PFSK-1 (cell line): ENCODE measurements around the gene CHRM4. TPM values are rescaled to one million over a fixed set of nuclear protein-coding genes. Genes with fewer than 3 reads are reported as not detected.

Experiments
- FOXP2 ChIP-seq: optimal IDR thresholded peaks from 2 replicates; pipeline ENCODE3; 2011; ENCODE audit warnings: borderline replicate concordance, control low read depth, inconsistent platforms; ENCODE audit not compliant: insufficient read depth; ENCODE audit errors: extremely low read length, extremely low read depth
- POLR2AphosphoS5 ChIP-seq: IDR thresholded peaks from 2 replicates; pipeline ENCODE4 v1.6.1; 2012; ENCODE audit warnings: low read depth, mild to moderate bottlenecking, control low read depth, low read length, moderate library complexity
- REST ChIP-seq, 2 experiments: IDR thresholded peaks; 2 replicates each; pipeline versions ENCODE4 v1.6.1 to v1.8.0; 2011 to 2012; ENCODE audit warnings: low read depth in 2 of 2, low read length in 2 of 2, control low read depth in 1 of 2, inconsistent platforms in 1 of 2, mild to moderate bottlenecking in 1 of 2, moderate library complexity in 1 of 2; ENCODE audit not compliant: insufficient read depth in 1 of 2
- SIN3A ChIP-seq: IDR thresholded peaks from 2 replicates; pipeline ENCODE4 v1.6.1; 2012; ENCODE audit warnings: mild to moderate bottlenecking, low read length, moderate library complexity, borderline replicate concordance; ENCODE audit not compliant: insufficient read depth
- TAF1 ChIP-seq: IDR thresholded peaks from 2 replicates; pipeline ENCODE4 v1.6.1; 2012; ENCODE audit warnings: low read length, control low read depth, borderline replicate concordance; ENCODE audit not compliant: insufficient read depth
- polyA plus RNA-seq: library from polyadenylated mRNA; unstranded; fragments of >200 nt; gene quantifications from one replicate; pipeline ENCODE4 v1.2.1, GENCODE V29; 2012; ENCODE audit warnings: low read depth, missing spikeins; ENCODE audit not compliant: insufficient read length

Gene CHRM4
- polyA plus RNA-seq: 1.3 TPM

GRCh38 chr11:46391578-46392420 lies at the start of gene CHRM4:
Gene CHRM4 (minus strand): TSS chr11:46391776. CDS start chr11:46386557, 5,219 bp downstream.
- TF ChIP-seq SIN3A: no peak
- no peak for TF ChIP-seq TAF1
- no peak for TF ChIP-seq FOXP2
- peak; percentile 68 to 73; a peak in 3 of 4 replicates for TF ChIP-seq REST (IDR thresholded peaks at IDR 0.05; ENCODE audit: insufficient read depth in 1 of 2, low read depth in 2 of 2, low read length in 2 of 2)
- TF ChIP-seq POLR2AphosphoS5: no peak

GRCh38 chr11:46438211-46438610 lies 46.6 kb upstream of the CHRM4 start:
- TF ChIP-seq TAF1: no peak
- TF ChIP-seq FOXP2: no peak
- no peak for TF ChIP-seq POLR2AphosphoS5
- TF ChIP-seq REST (IDR thresholded peaks at IDR 0.05; ENCODE audit: insufficient read depth in 1 of 2, low read depth in 2 of 2, low read length in 2 of 2): no peak
- TF ChIP-seq SIN3A: no peak

GRCh38 chr11:46437122-46437689 lies 45.6 kb upstream of the CHRM4 start:
- TF ChIP-seq FOXP2 (no peak), POLR2AphosphoS5 (no peak), TAF1 (no peak), REST (IDR thresholded peaks at IDR 0.05; ENCODE audit: insufficient read depth in 1 of 2, low read depth in 2 of 2, low read length in 2 of 2) (no peak), SIN3A (no peak)

GRCh38 chr11:46436113-46436512 lies 44.5 kb upstream of the CHRM4 start:
- TF ChIP-seq POLR2AphosphoS5 (no peak), SIN3A (no peak), TAF1 (no peak), REST (IDR thresholded peaks at IDR 0.05; ENCODE audit: insufficient read depth in 1 of 2, low read depth in 2 of 2, low read length in 2 of 2) (no peak), FOXP2 (no peak)
